Liver (tissue), 9 donors: ENCODE measurements around the gene MARCHF7. TPM values are rescaled to one million over a fixed set of nuclear protein-coding genes. Genes with fewer than 3 reads are reported as not detected.

Experiments used
- DNase-seq: peaks from one replicate; pipeline ENCODE4 v3.0.0-alpha.2; 2017; ENCODE audit warnings: low spot score
- H3K27ac ChIP-seq, 2 donors: one replicate each; pipeline ENCODE4 v1.7.0; 2013; ENCODE audit warnings: inconsistent platforms in 2 of 2, low read length in 2 of 2, control low read depth in 1 of 2, low read depth in 1 of 2, mild to moderate bottlenecking in 1 of 2
- H3K27me3 ChIP-seq, 4 donors: one replicate each; pipeline versions ENCODE4 v1.6.1 to v1.7.0; 2013; ENCODE audit warnings: low read length in 3 of 4, inconsistent platforms in 1 of 4, mild to moderate bottlenecking in 1 of 4, moderate library complexity in 1 of 4; ENCODE audit not compliant: control insufficient read depth in 4 of 4, insufficient read depth in 4 of 4
- H3K36me3 ChIP-seq, 4 donors: one replicate each; pipeline versions ENCODE4 v1.6.1 to v1.7.0; 2013; ENCODE audit warnings: low read length in 3 of 4, mild to moderate bottlenecking in 3 of 4, low read depth in 1 of 4, moderate library complexity in 1 of 4; ENCODE audit not compliant: control insufficient read depth in 4 of 4, insufficient read depth in 3 of 4
- H3K4me1 ChIP-seq, 4 donors: one replicate each; pipeline versions ENCODE4 v1.6.1 to v1.7.0; 2013; ENCODE audit warnings: low read length in 3 of 4, mild to moderate bottlenecking in 3 of 4, moderate library complexity in 1 of 4; ENCODE audit not compliant: control insufficient read depth in 4 of 4, insufficient read depth in 4 of 4
- H3K4me3 ChIP-seq, 3 donors: one replicate each; pipeline versions ENCODE4 v1.6.1 to v1.7.0; 2013; ENCODE audit warnings: low read length in 3 of 3, control low read depth in 1 of 3, low read depth in 1 of 3, mild to moderate bottlenecking in 1 of 3
- H3K9ac ChIP-seq, 2 donors: one replicate each; pipeline ENCODE4 v1.7.0; 2013; ENCODE audit warnings: low read length in 2 of 2, mild to moderate bottlenecking in 2 of 2, moderate library complexity in 2 of 2, control low read depth in 1 of 2, low read depth in 1 of 2
- H3K9me3 ChIP-seq, 4 donors: one replicate each; pipeline versions ENCODE4 v1.6.1 to v1.7.0; 2013; ENCODE audit warnings: low read length in 3 of 4; ENCODE audit not compliant: control insufficient read depth in 4 of 4
- ATF3 ChIP-seq: IDR thresholded peaks from 2 replicates; pipeline ENCODE4 v1.6.1; 2016; ENCODE audit warnings: antibody characterized with exemption
- CTCF ChIP-seq: fragments of 150-350 bp; IDR thresholded peaks from 2 replicates; pipeline ENCODE4 v1.5.1; 2017; ENCODE audit warnings: improper control_type of control experiment, low read depth, low read length; ENCODE audit not compliant: missing input control
- EGR1 ChIP-seq, 2 donors: IDR thresholded peaks; 2 replicates each; pipeline ENCODE4 v1.6.1; 2016 to 2018; ENCODE audit warnings: antibody characterized with exemption in 2 of 2, low read depth in 2 of 2
- FOXA2 ChIP-seq: IDR thresholded peaks from 2 replicates; pipeline ENCODE4 v1.6.1; 2016; ENCODE audit warnings: antibody characterized with exemption
- HNF4A ChIP-seq, 2 donors: conservative IDR thresholded peaks; 2 replicates each; pipeline ENCODE4 v1.6.1; 2016; ENCODE audit warnings: antibody characterized with exemption in 2 of 2, mild to moderate bottlenecking in 2 of 2
- HNF4G ChIP-seq: IDR thresholded peaks from 2 replicates; pipeline ENCODE4 v1.6.1; 2016; ENCODE audit warnings: antibody characterized with exemption
- MAX ChIP-seq: IDR thresholded peaks from 2 replicates; pipeline ENCODE4 v1.6.1; 2016; ENCODE audit warnings: antibody characterized with exemption
- NR2F2 ChIP-seq: IDR thresholded peaks from 2 replicates; pipeline ENCODE4 v1.6.1; 2016; ENCODE audit warnings: antibody characterized with exemption
- RAD21 ChIP-seq, 2 donors: IDR thresholded peaks; 2 replicates each; pipeline ENCODE4 v1.6.1; 2016; ENCODE audit warnings: antibody characterized with exemption in 2 of 2, mild to moderate bottlenecking in 2 of 2
- REST ChIP-seq: IDR thresholded peaks from 2 replicates; pipeline ENCODE4 v1.6.1; 2016; ENCODE audit warnings: antibody characterized with exemption, mild to moderate bottlenecking
- SP1 ChIP-seq: IDR thresholded peaks from 2 replicates; pipeline ENCODE4 v1.6.1; 2018; ENCODE audit warnings: antibody characterized with exemption, mild to moderate bottlenecking
- TAF1 ChIP-seq: conservative IDR thresholded peaks from 2 replicates; pipeline ENCODE4 v1.6.1; 2016; ENCODE audit warnings: antibody characterized with exemption, mild to moderate bottlenecking
- YY1 ChIP-seq: IDR thresholded peaks from 2 replicates; pipeline ENCODE4 v1.6.1; 2016; ENCODE audit warnings: antibody characterized with exemption, mild to moderate bottlenecking
- ZBTB33 ChIP-seq: IDR thresholded peaks from 2 replicates; pipeline ENCODE4 v1.6.1; 2016; ENCODE audit warnings: antibody characterized with exemption
- WGBS: extraction: QIAGEN DNeasy Blood & Tissue Kit; methylation state at CpG from one replicate; pipeline ENCODE4 v1.1.7; 2013; 5-methylcytosine and 5-hydroxymethylcytosine counted together
- polyA plus RNA-seq, 2 donors: library from polyadenylated mRNA; stranded (reverse) in 1 of 2; unstranded in 1 of 2; fragments of 200-250 nt in 1 of 2; fragments of >200 nt in 1 of 2; fragmentation: Nextera tagmentation in 1 of 2; extraction: Ambion mirVana in 1 of 2; gene quantifications; one replicate each; pipeline versions ENCODE4 v1.2.1 to v1.2.3, GENCODE V29; 2013 to 2015
- total RNA-seq, 2 donors: library from RNA; depleted of rRNA; stranded (reverse); fragments of >200 nt; gene quantifications; one replicate each; pipeline ENCODE4 v1.2.3, GENCODE V29; 2014
- donor health status: healthy.
- donor health status: healthy.
- donor health status: healthy.
- donor health status: healthy.
- donor health status: healthy.

MARCHF7 gene
- total and polyA plus RNA-seq, 4 donors: 16.9 to 57.6 (median 37.5) TPM

GRCh38 chr2:159683817-159684216 lies 28.5 kb upstream of the MARCHF7 start:
- no peak for DNase-seq
- no peaks in the 10 kb centered on the region for H3K36me3 ChIP-seq
- H3K9ac ChIP-seq: no peak overlapping the region

More at GRCh38 chr2:159683817-159684216, 28.5 kb upstream of the MARCHF7 start:
- no peak overlapping the region for H3K4me3 ChIP-seq
- no peaks in the 10 kb centered on the region for H3K27me3 ChIP-seq
- 79% methylated on average over 1 of the region's 1 CpG for WGBS
- no peaks in the 10 kb centered on the region for H3K4me1 ChIP-seq
- H3K9me3 ChIP-seq: no peaks in the 10 kb centered on the region
- TF ChIP-seq HNF4A (conservative IDR thresholded peaks at IDR 0.05): no peak
- no peak for TF ChIP-seq REST
- TF ChIP-seq CTCF: no peak
- no peak for TF ChIP-seq MAX
- no peak for TF ChIP-seq NR2F2
- TF ChIP-seq SP1: no peak
- no peak for TF ChIP-seq ZBTB33
- TF ChIP-seq TAF1: no peak
- no peak for TF ChIP-seq YY1
- no peak for TF ChIP-seq RAD21 (IDR thresholded peaks at IDR 0.05)
- no peak for TF ChIP-seq HNF4G
- no peak for TF ChIP-seq EGR1 (IDR thresholded peaks at IDR 0.05; ENCODE audit: low read depth in 2 of 2)
- TF ChIP-seq FOXA2: no peak
- TF ChIP-seq ATF3: no peak
- H3K27ac ChIP-seq: no peak overlapping the region
